Mucosa of descending colon (tissue), 3 donors: ENCODE measurements around the gene ALDH1A1. TPM values are rescaled to one million over a fixed set of nuclear protein-coding genes. Genes with fewer than 3 reads are reported as not detected.

Experiments used
- ATAC-seq: fragments of 200-7000 bp; cut with Tn5 transposase; one replicate; pipeline ENCODE4 v1.9.1; 2020; ENCODE audit warnings: mild to moderate bottlenecking, moderate library complexity
- DNase-seq, 3 donors: peaks; one replicate each; pipeline ENCODE4 v3.0.0-alpha.2; 2020
- H3K36me3 ChIP-seq: fragments of 200-600 bp; one replicate; pipeline ENCODE4 v1.8.0; 2021; ENCODE audit warnings: low read depth, mild to moderate bottlenecking
- H3K4me1 ChIP-seq: fragments of 200-600 bp; one replicate; pipeline ENCODE4 v1.8.0; 2021; ENCODE audit warnings: low read depth, mild to moderate bottlenecking
- H3K4me3 ChIP-seq: fragments of 200-600 bp; one replicate; pipeline ENCODE4 v1.8.0; 2021; ENCODE audit warnings: mild to moderate bottlenecking
- H3K9me3 ChIP-seq: fragments of 200-600 bp; one replicate; pipeline ENCODE4 v1.8.0; 2021; ENCODE audit warnings: mild to moderate bottlenecking
- CTCF ChIP-seq: fragments of 200-600 bp; IDR thresholded peaks from one replicate; pipeline ENCODE4 v1.8.0; 2022; ENCODE audit warnings: antibody characterized with exemption, mild to moderate bottlenecking
- intact Hi-C, 2 donors: fragments of 100-400 bp; cut with DNase I in 1 of 2; cut with micrococcal nuclease in 1 of 2; formaldehyde crosslinking; loops; one replicate each; pipeline versions ENCODE4 v1.11.0 to v1.11.1; 2022; cut with DNase I, micrococcal nuclease
- total RNA-seq, 3 donors: library from RNA; stranded (reverse); fragmentation: NEBNext Ultra II Directional in 2 of 3; extraction: Animal tissue kit (Norgen Biotek cat#: 25700) in 2 of 3; gene quantifications; one replicate each; pipeline versions ENCODE4 v1.2.1 to v1.2.4, GENCODE V29; 2021 to 2023
- donor health status: DM: no; HTN: no; CAD: no; lungs with moderate emphysema.
- donor health status: DM: no; HTN: no; CAD: no.
- donor health status: DM: no; HTN: yes; CAD: no.

ALDH1A1 gene
- total RNA-seq, 3 donors from 2014 or later: 72.9 to 173 (median 84.1) TPM

- ATAC-seq (no peak), DNase-seq (no peak)
- H3K9me3 ChIP-seq: no peaks in the 10 kb centered on the region
- H3K36me3 ChIP-seq: no peaks in the 10 kb centered on the region
- intact Hi-C loops: no loop called here
- TF ChIP-seq CTCF: no peak
- H3K4me3 ChIP-seq: no peak overlapping the region
- H3K4me1 ChIP-seq: no peaks in the 10 kb centered on the region
Measured at GRCh38 chr9:72902268-72902667, 50.6 kb downstream of the ALDH1A1 start.

GRCh38 chr9:72899734-72900477 is 52.9 kb downstream of the ALDH1A1 start:
- ATAC-seq: no peak
- intact Hi-C loops: no loop called here
- H3K9me3 ChIP-seq: no peaks in the 10 kb centered on the region
- no peak overlapping the region for H3K4me3 ChIP-seq
- DNase-seq: no peak
- H3K36me3 ChIP-seq: no peaks in the 10 kb centered on the region
- H3K4me1 ChIP-seq: no peaks in the 10 kb centered on the region
- TF ChIP-seq CTCF: no peak

- Histone ChIP-seq H3K9me3 (no peaks in the 10 kb centered on the region), H3K36me3 (no peaks in the 10 kb centered on the region), H3K4me1 (no peaks in the 10 kb centered on the region), H3K4me3 (no peak overlapping the region)
- DNase-seq: no peak
- ATAC-seq: no peak
- TF ChIP-seq CTCF: no peak
- intact Hi-C loops: no loop called here
Measured at GRCh38 chr9:72898784-72899733, 53.8 kb downstream of the ALDH1A1 start.

- Histone ChIP-seq H3K36me3 (no peaks in the 10 kb centered on the region), H3K9me3 (no peaks in the 10 kb centered on the region), H3K4me1 (no peaks in the 10 kb centered on the region), H3K4me3 (no peak overlapping the region)
- ATAC-seq: no peak
- TF ChIP-seq CTCF: no peak
- intact Hi-C loops: no loop called here
- DNase-seq: no peak
Measured at GRCh38 chr9:72898360-72898759, 54.5 kb downstream of the ALDH1A1 start.

- Histone ChIP-seq H3K9me3 (no peaks in the 10 kb centered on the region), H3K4me3 (no peak overlapping the region), H3K36me3 (no peaks in the 10 kb centered on the region), H3K4me1 (no peaks in the 10 kb centered on the region)
- no peak for DNase-seq
- intact Hi-C loops: no loop called here
- TF ChIP-seq CTCF: no peak
- ATAC-seq: no peak
Measured at GRCh38 chr9:72897069-72897649, 55.7 kb downstream of the ALDH1A1 start.
